Measurements from ENCODE around the gene EWSR1. TPM values are rescaled to one million over a fixed set of nuclear protein-coding genes. Genes with fewer than 3 reads are reported as not detected.

Gene EWSR1
- total RNA-seq, 1 donor from 2014 or later, result 205 TPM

- DNase-seq (ENCODE audit: low read depth), result no peak
- TF ChIP-seq, protein P1, sequence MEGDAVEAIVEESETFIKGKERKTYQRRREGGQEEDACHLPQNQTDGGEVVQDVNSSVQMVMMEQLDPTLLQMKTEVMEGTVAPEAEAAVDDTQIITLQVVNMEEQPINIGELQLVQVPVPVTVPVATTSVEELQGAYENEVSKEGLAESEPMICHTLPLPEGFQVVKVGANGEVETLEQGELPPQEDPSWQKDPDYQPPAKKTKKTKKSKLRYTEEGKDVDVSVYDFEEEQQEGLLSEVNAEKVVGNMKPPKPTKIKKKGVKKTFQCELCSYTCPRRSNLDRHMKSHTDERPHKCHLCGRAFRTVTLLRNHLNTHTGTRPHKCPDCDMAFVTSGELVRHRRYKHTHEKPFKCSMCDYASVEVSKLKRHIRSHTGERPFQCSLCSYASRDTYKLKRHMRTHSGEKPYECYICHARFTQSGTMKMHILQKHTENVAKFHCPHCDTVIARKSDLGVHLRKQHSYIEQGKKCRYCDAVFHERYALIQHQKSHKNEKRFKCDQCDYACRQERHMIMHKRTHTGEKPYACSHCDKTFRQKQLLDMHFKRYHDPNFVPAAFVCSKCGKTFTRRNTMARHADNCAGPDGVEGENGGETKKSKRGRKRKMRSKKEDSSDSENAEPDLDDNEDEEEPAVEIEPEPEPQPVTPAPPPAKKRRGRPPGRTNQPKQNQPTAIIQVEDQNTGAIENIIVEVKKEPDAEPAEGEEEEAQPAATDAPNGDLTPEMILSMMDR (IDR thresholded peaks at IDR 0.05; ENCODE audit: insufficient read depth, low read length, poor library complexity, severe bottlenecking), result no peak
- H3K36me3 ChIP-seq (ENCODE audit: control insufficient read depth, insufficient read depth, low read length), result peaks cover 8% of the 10 kb centered on the region
- no peak overlapping the region for H3K4me3 ChIP-seq (ENCODE audit: low read depth, low read length)
- H3K27me3 ChIP-seq (ENCODE audit: control insufficient read depth, insufficient read depth, low read length), result no peaks in the 10 kb centered on the region
Measured at GRCh38 chr22:29339381-29340235, 71.5 kb downstream of the EWSR1 start.

DNA sequence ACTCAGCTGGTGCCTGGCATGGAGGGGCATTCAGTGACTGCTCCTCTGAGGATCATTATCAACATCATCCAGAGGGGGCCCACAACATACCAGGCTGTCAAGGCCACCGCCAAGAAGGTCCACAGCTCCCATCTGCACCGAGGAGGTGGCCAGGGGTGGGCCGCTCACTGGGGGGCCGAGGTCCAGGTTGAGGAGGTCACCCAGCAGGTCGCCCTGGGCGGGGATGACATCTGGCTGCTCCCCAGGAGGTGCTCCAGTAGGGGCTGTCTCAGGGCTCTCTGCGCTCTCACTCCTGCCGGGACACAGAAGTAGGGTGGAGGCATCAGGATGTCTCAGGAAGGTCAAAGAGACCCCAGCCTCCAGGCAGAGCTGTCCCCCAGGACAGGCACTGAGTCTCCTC is 72.5 kb downstream of the EWSR1 start:
- DNase-seq (ENCODE audit: low read depth), result no peak
- Histone ChIP-seq H3K27me3 (ENCODE audit: control insufficient read depth, insufficient read depth, low read length) (no peaks in the 10 kb centered on the region), H3K36me3 (ENCODE audit: control insufficient read depth, insufficient read depth, low read length) (peaks cover 8% of the 10 kb centered on the region), H3K4me3 (ENCODE audit: low read depth, low read length) (no peak overlapping the region)
- TF ChIP-seq, protein P1 (IDR thresholded peaks at IDR 0.05; ENCODE audit: insufficient read depth, low read length, poor library complexity, severe bottlenecking), result no peak

- H3K36me3 ChIP-seq (ENCODE audit: control insufficient read depth, insufficient read depth, low read length), result peaks cover 8% of the 10 kb centered on the region
- TF ChIP-seq, protein P1 (IDR thresholded peaks at IDR 0.05; ENCODE audit: insufficient read depth, low read length, poor library complexity, severe bottlenecking), result no peak
- H3K27me3 ChIP-seq (ENCODE audit: control insufficient read depth, insufficient read depth, low read length), result no peaks in the 10 kb centered on the region
- no peak overlapping the region for H3K4me3 ChIP-seq (ENCODE audit: low read depth, low read length)
- DNase-seq (ENCODE audit: low read depth), result no peak
Measured at GRCh38 chr22:29341056-29341848, 73.2 kb downstream of the EWSR1 start.

GRCh38 chr22:29341849-29342127 is 73.7 kb downstream of the EWSR1 start:
- Histone ChIP-seq H3K27me3 (ENCODE audit: control insufficient read depth, insufficient read depth, low read length) (no peaks in the 10 kb centered on the region), H3K36me3 (ENCODE audit: control insufficient read depth, insufficient read depth, low read length) (peaks cover 8% of the 10 kb centered on the region), H3K4me3 (ENCODE audit: low read depth, low read length) (no peak overlapping the region)
- TF ChIP-seq, protein P1 (IDR thresholded peaks at IDR 0.05; ENCODE audit: insufficient read depth, low read length, poor library complexity, severe bottlenecking), result no peak
- DNase-seq (ENCODE audit: low read depth), result no peak

DNA sequence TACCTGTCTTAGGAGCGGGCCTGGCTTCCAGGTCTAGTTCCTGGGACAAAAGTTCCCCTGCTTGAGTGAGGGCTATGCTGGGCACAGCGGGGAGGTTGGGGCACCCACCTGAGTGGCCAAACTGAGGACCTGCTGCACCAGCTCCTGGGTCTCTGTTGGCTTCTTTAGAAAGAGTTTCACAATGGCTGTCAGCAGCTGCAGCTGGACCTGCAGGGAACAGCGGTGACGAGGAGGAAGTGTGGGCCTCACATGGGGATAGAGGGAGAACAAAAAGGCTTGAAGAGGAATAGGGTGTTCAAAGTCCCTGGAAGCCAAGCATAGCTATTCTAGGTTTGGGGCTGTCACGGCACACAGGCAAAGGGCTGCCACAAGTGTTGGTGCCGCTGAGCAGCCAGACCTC is 74.1 kb downstream of the EWSR1 start:
- peaks cover 10% of the 10 kb centered on the region for H3K36me3 ChIP-seq (ENCODE audit: control insufficient read depth, insufficient read depth, low read length)
- TF ChIP-seq, protein P1 (IDR thresholded peaks at IDR 0.05; ENCODE audit: insufficient read depth, low read length, poor library complexity, severe bottlenecking), result no peak
- H3K4me3 ChIP-seq (ENCODE audit: low read depth, low read length), result no peak overlapping the region
- no peak for DNase-seq (ENCODE audit: low read depth)
- H3K27me3 ChIP-seq (ENCODE audit: control insufficient read depth, insufficient read depth, low read length), result no peaks in the 10 kb centered on the region

Data from kidney epithelial cell (primary cell).